Lung (tissue), 12 donors: ENCODE results near the gene CBX3. TPM values are rescaled to one million over a fixed set of nuclear protein-coding genes. Genes with fewer than 3 reads are reported as not detected.
"Not testable (repeated sequence)": the region's sequence is repeated elsewhere in the genome, so short reads cannot be mapped to it uniquely, and the experiment has no call there.

Source experiments
- ATAC-seq: fragments of 200-7000 bp; cut with Tn5 transposase; one replicate; pipeline ENCODE4 v1.9.1; 2020; ENCODE audit warnings: moderate number of reproducible peaks; ENCODE audit not compliant: insufficient read depth, low FRiP score
- DNase-seq, 3 donors: peaks; one replicate each; pipeline ENCODE4 v3.0.0-alpha.2; 2013 to 2017
- H3K27ac ChIP-seq, 2 donors: one replicate each; pipeline ENCODE4 v1.5.1; 2013; ENCODE audit warnings: mild to moderate bottlenecking in 2 of 2, moderate library complexity in 2 of 2, control low read depth in 1 of 2, inconsistent platforms in 1 of 2, low read depth in 1 of 2, low read length in 1 of 2
- H3K27me3 ChIP-seq, 3 donors: one replicate each; pipeline ENCODE4 v1.5.1; 2013; ENCODE audit warnings: low read length in 2 of 3; ENCODE audit not compliant: control insufficient read depth in 3 of 3, insufficient read depth in 3 of 3
- H3K36me3 ChIP-seq, 4 donors: one replicate each; pipeline ENCODE4 v1.5.1; 2013; ENCODE audit warnings: low read length in 4 of 4, mild to moderate bottlenecking in 1 of 4, moderate library complexity in 1 of 4; ENCODE audit not compliant: control insufficient read depth in 4 of 4, insufficient read depth in 4 of 4
- H3K4me1 ChIP-seq, 5 donors: one replicate each; pipeline ENCODE4 v1.5.1; 2013; ENCODE audit warnings: low read length in 5 of 5, mild to moderate bottlenecking in 2 of 5, moderate library complexity in 1 of 5; ENCODE audit not compliant: control insufficient read depth in 5 of 5, insufficient read depth in 5 of 5
- H3K4me3 ChIP-seq: one replicate; pipeline ENCODE4 v1.5.1; 2013; ENCODE audit warnings: mild to moderate bottlenecking, control low read depth, moderate library complexity
- H3K9ac ChIP-seq, 2 donors: one replicate each; pipeline ENCODE4 v1.5.1; 2013; ENCODE audit warnings: low read length in 2 of 2, control low read depth in 1 of 2; ENCODE audit not compliant: insufficient read depth in 1 of 2
- H3K9me3 ChIP-seq, 4 donors: one replicate each; pipeline ENCODE4 v1.5.1; 2013; ENCODE audit warnings: low read length in 3 of 4, mild to moderate bottlenecking in 1 of 4, moderate library complexity in 1 of 4; ENCODE audit not compliant: control insufficient read depth in 4 of 4, insufficient read depth in 3 of 4
- CTCF ChIP-seq: IDR thresholded peaks from 2 replicates; pipeline ENCODE4 v1.5.1; 2012; ENCODE audit warnings: mild to moderate bottlenecking; ENCODE audit errors: control extremely low read depth, extremely low read depth
- WGBS, 2 donors: extraction: QIAGEN DNeasy Blood & Tissue Kit; methylation state at CpG; one replicate each; pipeline ENCODE4 v1.1.7; 2013; 5-methylcytosine and 5-hydroxymethylcytosine counted together
- polyA plus RNA-seq, 2 donors: library from polyadenylated mRNA; stranded (reverse); fragments of 200-250 nt; gene quantifications; one replicate each; pipeline ENCODE4 v1.2.1, GENCODE V29; 2013
- total RNA-seq, 2 donors: library from RNA; depleted of rRNA in 1 of 2; stranded (reverse); fragments of >200 nt in 1 of 2; gene quantifications; one replicate each; pipeline ENCODE4 v1.2.1, GENCODE V29; 2014 to 2021
- donor health status: control.
- donor health status: control.
- donor health status: Bipolar disorder and iron deficiency.
- donor health status: healthy.
- donor health status: DM: yes; HTN: yes; CAD: no.

CBX3 gene
- total and polyA plus RNA-seq, 4 donors = 77.7 to 136 (median 94.9) TPM

- WGBS, 2 donors = 92 to 93% methylated on average over 9 to 13 of the region's 26 CpGs
- not testable (repeated sequence) for ATAC-seq, H3K9me3 ChIP-seq, H3K4me1 ChIP-seq, H3K27ac ChIP-seq, H3K4me3 ChIP-seq, H3K27me3 ChIP-seq, H3K36me3 ChIP-seq, H3K9ac ChIP-seq, DNase-seq
These were observed 24.8 kb upstream of the CBX3 start for GRCh38 chr7:26176696-26177095.

DNA sequence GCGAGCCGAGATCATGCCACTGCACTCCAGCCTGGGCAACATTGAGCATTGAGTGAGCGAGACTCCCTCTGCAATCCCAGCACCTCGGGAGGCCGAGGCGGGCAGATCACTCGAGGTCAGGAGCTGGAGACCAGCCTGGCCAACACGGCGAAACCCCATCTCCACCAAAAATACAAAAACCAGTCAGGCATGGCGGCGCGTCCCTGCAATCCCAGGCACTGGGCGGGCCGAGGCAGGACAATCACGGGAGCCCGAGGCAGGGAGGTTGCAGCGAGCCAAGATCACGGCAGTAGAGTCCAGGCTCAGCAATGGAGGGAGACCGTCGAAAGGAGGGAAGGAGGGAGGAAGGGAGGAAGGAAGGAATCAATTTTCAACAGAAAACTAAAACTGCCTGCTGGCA, 24.3 kb upstream of the CBX3 start:
- WGBS, 2 donors = 93 to 95% methylated on average over 19 to 20 of the region's 20 CpGs
- DNase-seq, H3K4me3 ChIP-seq: not testable (repeated sequence)

GRCh38 chr7:26178272-26178960, 23.1 kb upstream of the CBX3 start:
- ATAC-seq (no peak), DNase-seq (no peak)
- Histone ChIP-seq H3K27me3 (peaks cover 0 to 2% (median 0%) of the 10 kb centered on the region in 3 donors), H3K36me3 (no peaks in the 10 kb centered on the region), H3K9ac (no peak overlapping the region), H3K4me3 (no peak overlapping the region), H3K9me3 (no peaks in the 10 kb centered on the region), H3K27ac (no peak overlapping the region), H3K4me1 (no peaks in the 10 kb centered on the region)
- WGBS, 2 donors = 83 to 92% methylated on average over 7 of the region's 7 CpGs
- TF ChIP-seq CTCF = no peak

More for the DNA sequence above, 24.3 kb upstream of the CBX3 start:
- H3K9ac ChIP-seq, H3K36me3 ChIP-seq, H3K4me1 ChIP-seq, ATAC-seq, H3K9me3 ChIP-seq, H3K27me3 ChIP-seq, H3K27ac ChIP-seq: not testable (repeated sequence)

DNA sequence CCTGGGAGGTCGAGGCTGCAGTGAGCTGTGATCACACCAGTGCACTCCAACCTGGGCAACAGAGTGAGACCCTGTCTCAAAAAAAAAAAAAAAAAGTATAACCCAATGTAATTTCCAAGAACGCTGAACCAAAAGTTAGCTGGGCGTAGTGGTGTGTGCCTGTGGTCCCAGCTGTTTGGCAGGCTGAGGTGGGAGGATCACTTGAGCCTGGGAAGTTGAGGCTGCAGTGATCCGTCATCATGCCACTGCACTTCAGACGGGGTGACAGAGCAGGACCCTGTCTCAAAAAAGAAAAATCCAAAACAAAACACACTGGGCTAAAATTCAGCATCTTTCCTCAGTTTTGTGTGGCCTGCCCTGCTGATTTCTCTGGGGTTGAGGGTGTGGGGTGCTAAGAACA, 22.1 kb upstream of the CBX3 start:
- H3K27me3 ChIP-seq = peaks cover 0 to 2% (median 0%) of the 10 kb centered on the region in 3 donors
- no peak for DNase-seq
- ATAC-seq = no peak
- no peaks in the 10 kb centered on the region for H3K36me3 ChIP-seq
- H3K9me3 ChIP-seq = no peaks in the 10 kb centered on the region
- no peak overlapping the region for H3K27ac ChIP-seq
- H3K9ac ChIP-seq = no peak overlapping the region
- TF ChIP-seq CTCF = no peak
- 85 to 91% methylated on average over 5 of the region's 5 CpGs for WGBS, 2 donors
- H3K4me3 ChIP-seq = no peak overlapping the region
- no peaks in the 10 kb centered on the region for H3K4me1 ChIP-seq
